Mucosa of descending colon (tissue), 3 donors: ENCODE data around the gene MRPL50. TPM values are rescaled to one million over a fixed set of nuclear protein-coding genes. Genes with fewer than 3 reads are reported as not detected.

Source experiments
- ATAC-seq: fragments of 200-7000 bp; cut with Tn5 transposase; one replicate; pipeline ENCODE4 v1.9.1; 2020; ENCODE audit warnings: mild to moderate bottlenecking, moderate library complexity
- DNase-seq, 3 donors: peaks; one replicate each; pipeline ENCODE4 v3.0.0-alpha.2; 2020
- H3K36me3 ChIP-seq: fragments of 200-600 bp; one replicate; pipeline ENCODE4 v1.8.0; 2021; ENCODE audit warnings: low read depth, mild to moderate bottlenecking
- H3K4me1 ChIP-seq: fragments of 200-600 bp; one replicate; pipeline ENCODE4 v1.8.0; 2021; ENCODE audit warnings: low read depth, mild to moderate bottlenecking
- H3K4me3 ChIP-seq: fragments of 200-600 bp; one replicate; pipeline ENCODE4 v1.8.0; 2021; ENCODE audit warnings: mild to moderate bottlenecking
- H3K9me3 ChIP-seq: fragments of 200-600 bp; one replicate; pipeline ENCODE4 v1.8.0; 2021; ENCODE audit warnings: mild to moderate bottlenecking
- intact Hi-C, 2 donors: fragments of 100-400 bp; cut with DNase I in 1 of 2; cut with micrococcal nuclease in 1 of 2; formaldehyde crosslinking; loops; one replicate each; pipeline versions ENCODE4 v1.11.0 to v1.11.1; 2022; cut with DNase I, micrococcal nuclease
- total RNA-seq, 3 donors: library from RNA; stranded (reverse); fragmentation: NEBNext Ultra II Directional in 2 of 3; extraction: Animal tissue kit (Norgen Biotek cat#: 25700) in 2 of 3; gene quantifications; one replicate each; pipeline versions ENCODE4 v1.2.1 to v1.2.4, GENCODE V29; 2021 to 2023
- TF ChIP-seq, protein P1 (sequence below): fragments of 200-600 bp; IDR thresholded peaks from one replicate; pipeline ENCODE4 v1.8.0; 2022; ENCODE audit warnings: antibody characterized with exemption, mild to moderate bottlenecking
- donor health status: DM: no; HTN: no; CAD: no; lungs with moderate emphysema.
- donor health status: DM: no; HTN: no; CAD: no.
- donor health status: DM: no; HTN: yes; CAD: no.

Gene MRPL50
- total RNA-seq, 3 donors from 2014 or later, result 8.2 to 11.0 (median 8.4) TPM

DNA sequence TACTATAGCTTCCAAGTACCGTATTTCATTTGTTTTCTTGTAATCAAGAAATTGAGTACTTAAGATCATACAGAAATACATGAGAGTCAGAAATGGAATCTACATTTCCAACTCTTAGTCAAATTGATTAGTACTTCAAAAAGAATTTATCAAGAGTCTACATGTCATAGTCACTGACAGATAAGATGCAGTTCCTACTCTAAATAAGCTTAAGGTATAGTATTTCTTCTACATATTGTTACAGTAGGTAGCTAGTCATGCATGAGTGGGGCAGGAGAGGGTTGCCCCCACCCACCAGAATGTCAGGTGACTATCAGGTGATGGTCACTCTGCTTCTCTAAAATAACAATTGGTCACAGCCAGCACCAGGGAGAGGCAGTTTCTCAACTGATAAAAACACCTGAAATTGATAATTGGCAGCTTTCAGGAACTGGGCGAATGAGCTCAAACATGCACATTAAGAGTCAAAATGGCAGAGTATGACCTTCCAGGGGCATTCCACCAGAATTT, 16.5 kb downstream of the MRPL50 start:
- DNase-seq (no peak), ATAC-seq (no peak)
- no peaks in the 10 kb centered on the region for H3K4me1 ChIP-seq
- H3K9me3 ChIP-seq, result peaks cover 8% of the 10 kb centered on the region
- TF ChIP-seq, protein P1, sequence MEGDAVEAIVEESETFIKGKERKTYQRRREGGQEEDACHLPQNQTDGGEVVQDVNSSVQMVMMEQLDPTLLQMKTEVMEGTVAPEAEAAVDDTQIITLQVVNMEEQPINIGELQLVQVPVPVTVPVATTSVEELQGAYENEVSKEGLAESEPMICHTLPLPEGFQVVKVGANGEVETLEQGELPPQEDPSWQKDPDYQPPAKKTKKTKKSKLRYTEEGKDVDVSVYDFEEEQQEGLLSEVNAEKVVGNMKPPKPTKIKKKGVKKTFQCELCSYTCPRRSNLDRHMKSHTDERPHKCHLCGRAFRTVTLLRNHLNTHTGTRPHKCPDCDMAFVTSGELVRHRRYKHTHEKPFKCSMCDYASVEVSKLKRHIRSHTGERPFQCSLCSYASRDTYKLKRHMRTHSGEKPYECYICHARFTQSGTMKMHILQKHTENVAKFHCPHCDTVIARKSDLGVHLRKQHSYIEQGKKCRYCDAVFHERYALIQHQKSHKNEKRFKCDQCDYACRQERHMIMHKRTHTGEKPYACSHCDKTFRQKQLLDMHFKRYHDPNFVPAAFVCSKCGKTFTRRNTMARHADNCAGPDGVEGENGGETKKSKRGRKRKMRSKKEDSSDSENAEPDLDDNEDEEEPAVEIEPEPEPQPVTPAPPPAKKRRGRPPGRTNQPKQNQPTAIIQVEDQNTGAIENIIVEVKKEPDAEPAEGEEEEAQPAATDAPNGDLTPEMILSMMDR, result no peak
- H3K4me3 ChIP-seq, result no peak overlapping the region
- intact Hi-C loops, result no loop called here
- H3K36me3 ChIP-seq, result no peaks in the 10 kb centered on the region

DNA sequence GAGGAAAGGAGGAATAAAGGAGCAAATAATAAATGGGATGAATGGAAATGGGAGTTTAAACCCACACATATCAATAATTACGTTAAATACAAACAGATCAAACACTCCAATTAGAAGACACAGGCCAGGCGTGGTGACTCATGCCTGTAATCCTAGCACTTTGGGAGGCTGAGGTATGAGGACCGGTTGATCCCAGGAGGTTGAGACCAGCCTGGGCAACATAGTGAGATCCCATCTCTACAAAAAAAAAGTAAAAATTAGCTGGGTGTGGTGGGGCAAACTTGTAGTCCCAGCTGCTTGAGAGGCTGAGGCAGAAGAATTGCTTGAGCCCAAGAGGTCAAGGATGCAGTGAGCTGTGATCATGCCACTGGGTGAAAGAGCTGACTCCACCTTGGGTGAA, 17.3 kb downstream of the MRPL50 start:
- TF ChIP-seq, protein P1, result no peak

GRCh38 chr9:101380295-101380694, 18.1 kb downstream of the MRPL50 start:
- DNase-seq (no peak), ATAC-seq (no peak)
- Histone ChIP-seq H3K4me1 (no peaks in the 10 kb centered on the region), H3K9me3 (peaks cover 8% of the 10 kb centered on the region), H3K36me3 (no peaks in the 10 kb centered on the region), H3K4me3 (no peak overlapping the region)
- intact Hi-C loops, result no loop called here
- TF ChIP-seq, protein P1, result no peak

More for the DNA sequence above, 17.3 kb downstream of the MRPL50 start:
- intact Hi-C loops, result no loop called here
- ATAC-seq (no peak), DNase-seq (no peak)
- Histone ChIP-seq H3K4me1 (no peaks in the 10 kb centered on the region), H3K36me3 (no peaks in the 10 kb centered on the region), H3K9me3 (peaks cover 8% of the 10 kb centered on the region), H3K4me3 (no peak overlapping the region)

- Histone ChIP-seq H3K4me1 (no peaks in the 10 kb centered on the region), H3K4me3 (no peak overlapping the region), H3K9me3 (no peaks in the 10 kb centered on the region), H3K36me3 (no peaks in the 10 kb centered on the region)
- no peak for ATAC-seq
- intact Hi-C loops, result no loop called here
- no peak for DNase-seq
- TF ChIP-seq, protein P1, result no peak
These were observed 22.1 kb downstream of the MRPL50 start for GRCh38 chr9:101376111-101376848.

DNA sequence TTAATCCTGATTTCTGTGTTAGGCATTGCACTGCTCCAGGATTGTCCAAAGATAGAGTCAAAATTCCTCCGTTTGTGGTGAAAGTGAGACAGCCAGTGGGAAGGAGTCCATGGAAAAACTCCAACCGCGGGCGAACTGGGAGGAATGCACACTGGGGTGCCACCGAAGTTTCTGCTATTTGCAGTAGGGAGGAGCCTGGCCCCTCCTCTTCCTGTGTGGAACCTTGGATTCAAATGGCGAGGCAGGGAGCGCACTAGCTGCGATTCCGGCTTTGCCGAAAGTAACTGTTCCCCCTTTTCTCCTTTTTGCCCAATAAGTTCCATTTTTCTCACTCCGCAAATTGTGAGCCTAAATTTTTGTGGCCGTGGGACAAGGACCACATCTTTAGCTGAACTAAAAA, 22.9 kb downstream of the MRPL50 start:
- Histone ChIP-seq H3K4me1 (no peaks in the 10 kb centered on the region), H3K9me3 (no peaks in the 10 kb centered on the region), H3K36me3 (no peaks in the 10 kb centered on the region), H3K4me3 (no peak overlapping the region)
- intact Hi-C loops, result no loop called here
- TF ChIP-seq, protein P1, result no peak
- DNase-seq (no peak), ATAC-seq (no peak)
